Kidney (tissue), 14 donors: Measurements from ENCODE around the gene CYP24A1. TPM values are rescaled to one million over a fixed set of nuclear protein-coding genes. Genes with fewer than 3 reads are reported as not detected.

Experiments
- DNase-seq, 5 donors: peaks; one replicate each; pipeline ENCODE4 v3.0.0-alpha.2; 2013 to 2020
- FAIRE-seq: peaks from 2 replicates; lab custom pipeline; 2012; peaks lifted over from hg19 to GRCh38; lab: Jason Lieb, UNC
- H3K27ac ChIP-seq, 2 donors: one replicate each; pipeline ENCODE4 v1.7.0; 2013; ENCODE audit warnings: low read depth in 2 of 2, low read length in 2 of 2, inconsistent platforms in 1 of 2
- H3K27me3 ChIP-seq: one replicate; pipeline ENCODE4 v1.7.1; 2013; ENCODE audit warnings: low read length, inconsistent platforms; ENCODE audit not compliant: control insufficient read depth, insufficient read depth
- H3K36me3 ChIP-seq, 3 donors: one replicate each; pipeline versions ENCODE4 v1.7.0 to v1.7.1; 2013; ENCODE audit warnings: low read length in 3 of 3, control low read depth in 1 of 3, inconsistent platforms in 1 of 3; ENCODE audit not compliant: insufficient read depth in 3 of 3, control insufficient read depth in 2 of 3
- H3K4me1 ChIP-seq, 3 donors: one replicate each; pipeline versions ENCODE4 v1.7.0 to v1.7.1; 2013; ENCODE audit warnings: low read length in 3 of 3, inconsistent platforms in 1 of 3, low read depth in 1 of 3; ENCODE audit not compliant: control insufficient read depth in 2 of 3, insufficient read depth in 2 of 3
- H3K4me3 ChIP-seq, 3 donors: one replicate each; pipeline versions ENCODE4 v1.7.0 to v1.8.1; 2013; ENCODE audit warnings: low read length in 3 of 3, control low read depth in 1 of 3, inconsistent platforms in 1 of 3
- H3K9ac ChIP-seq, 3 donors: one replicate each; pipeline versions ENCODE4 v1.7.0 to v1.7.1; 2013; ENCODE audit warnings: low read length in 3 of 3, control low read depth in 1 of 3, inconsistent platforms in 1 of 3
- H3K9me3 ChIP-seq, 3 donors: one replicate each; pipeline versions ENCODE4 v1.7.0 to v1.7.1; 2013; ENCODE audit warnings: low read length in 3 of 3, control low read depth in 1 of 3, inconsistent platforms in 1 of 3; ENCODE audit not compliant: control insufficient read depth in 2 of 3, insufficient read depth in 1 of 3
- intact Hi-C: fragments of 100-400 bp; cut with DNase I; formaldehyde crosslinking; loops from one replicate; pipeline ENCODE4 v1.11.1; 2022
- polyA plus RNA-seq: library from polyadenylated mRNA; stranded (reverse); fragments of 350-450 nt; fragmentation: Illumina TruSeq; extraction: RNeasy Lipid Tissue Mini Kit (QIAGEN cat#74804); gene quantifications from one replicate; pipeline ENCODE4 v1.2.3, GENCODE V29; 2014; ENCODE audit warnings: low read depth, low replicate concordance; ENCODE audit not compliant: insufficient read depth
- total RNA-seq: library from RNA; stranded (reverse); fragmentation: NEBNext Ultra II Directional; extraction: Animal tissue kit (Norgen Biotek cat#: 25700); gene quantifications from one replicate; pipeline ENCODE4 v1.2.1, GENCODE V29; 2021
- TF ChIP-seq, protein P1 (sequence below): IDR thresholded peaks from 3 replicates; pipeline ENCODE4 v1.5.1; 2012; ENCODE audit warnings: mild to moderate bottlenecking, moderate library complexity, borderline replicate concordance; ENCODE audit not compliant: insufficient read depth; ENCODE audit errors: extremely low read depth
- donor health status: control.
- donor health status: control.
- donor health status: control.
- donor health status: control.
- donor health status: control.
- donor health status: DM: yes; HTN: yes; CAD: no.
- donor health status: Normal renal cell carcinoma (clear cell type).

Gene CYP24A1
- total and polyA plus RNA-seq, 2 donors from 2014 or later = 15.4 to 39.0 TPM

DNA sequence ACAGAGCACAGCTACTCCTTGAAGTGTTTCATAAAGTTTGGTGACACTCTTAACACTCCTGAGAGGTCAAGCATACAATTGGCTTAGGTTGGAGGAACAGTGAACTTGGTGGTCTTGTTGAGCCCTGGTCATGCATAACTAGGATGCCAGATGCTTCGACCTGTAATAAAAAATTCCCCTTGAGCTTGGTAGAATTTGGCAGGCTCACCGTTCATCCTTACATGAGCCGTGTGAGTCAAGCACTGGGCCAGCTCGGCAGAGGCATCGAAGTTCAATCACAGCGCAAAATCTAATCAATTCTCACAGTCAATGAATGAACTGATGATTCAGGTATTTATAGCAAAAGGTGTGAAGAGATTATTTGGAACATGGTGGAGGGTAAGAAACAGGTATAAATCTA lies 33.7 kb downstream of the CYP24A1 start:
- FAIRE-seq = no peak
- DNase-seq = no peak
- TF ChIP-seq, protein P1, sequence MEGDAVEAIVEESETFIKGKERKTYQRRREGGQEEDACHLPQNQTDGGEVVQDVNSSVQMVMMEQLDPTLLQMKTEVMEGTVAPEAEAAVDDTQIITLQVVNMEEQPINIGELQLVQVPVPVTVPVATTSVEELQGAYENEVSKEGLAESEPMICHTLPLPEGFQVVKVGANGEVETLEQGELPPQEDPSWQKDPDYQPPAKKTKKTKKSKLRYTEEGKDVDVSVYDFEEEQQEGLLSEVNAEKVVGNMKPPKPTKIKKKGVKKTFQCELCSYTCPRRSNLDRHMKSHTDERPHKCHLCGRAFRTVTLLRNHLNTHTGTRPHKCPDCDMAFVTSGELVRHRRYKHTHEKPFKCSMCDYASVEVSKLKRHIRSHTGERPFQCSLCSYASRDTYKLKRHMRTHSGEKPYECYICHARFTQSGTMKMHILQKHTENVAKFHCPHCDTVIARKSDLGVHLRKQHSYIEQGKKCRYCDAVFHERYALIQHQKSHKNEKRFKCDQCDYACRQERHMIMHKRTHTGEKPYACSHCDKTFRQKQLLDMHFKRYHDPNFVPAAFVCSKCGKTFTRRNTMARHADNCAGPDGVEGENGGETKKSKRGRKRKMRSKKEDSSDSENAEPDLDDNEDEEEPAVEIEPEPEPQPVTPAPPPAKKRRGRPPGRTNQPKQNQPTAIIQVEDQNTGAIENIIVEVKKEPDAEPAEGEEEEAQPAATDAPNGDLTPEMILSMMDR = no peak
- Histone ChIP-seq H3K4me1 (no peaks in the 10 kb centered on the region), H3K27me3 (no peaks in the 10 kb centered on the region), H3K27ac (no peak overlapping the region), H3K4me3 (no peak overlapping the region), H3K36me3 (no peaks in the 10 kb centered on the region), H3K9me3 (no peaks in the 10 kb centered on the region), H3K9ac (no peak overlapping the region)
- intact Hi-C loops = no loop called here

DNA sequence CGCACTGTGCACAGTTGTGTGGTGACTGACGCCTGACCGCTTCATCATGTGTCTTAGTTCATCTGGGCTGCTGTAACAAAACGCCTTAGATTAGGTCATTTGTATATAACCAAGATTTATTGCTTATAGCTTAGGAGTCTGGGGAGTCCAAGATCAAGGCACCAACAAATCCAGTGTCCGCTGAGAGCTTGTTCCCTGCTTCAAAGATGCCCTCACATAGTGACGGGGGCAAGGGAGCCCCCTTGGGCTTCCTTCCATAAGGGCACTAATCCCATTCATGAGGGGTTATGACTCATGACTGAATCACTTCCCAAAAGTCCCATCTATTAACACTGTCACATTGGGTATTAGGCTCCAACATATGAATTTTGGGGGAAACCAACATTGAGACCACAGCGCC lies 34.6 kb downstream of the CYP24A1 start:
- FAIRE-seq (no peak), DNase-seq (no peak)
- Histone ChIP-seq H3K27ac (no peak overlapping the region), H3K4me3 (no peak overlapping the region), H3K27me3 (no peaks in the 10 kb centered on the region), H3K9ac (no peak overlapping the region), H3K9me3 (no peaks in the 10 kb centered on the region), H3K36me3 (no peaks in the 10 kb centered on the region), H3K4me1 (no peaks in the 10 kb centered on the region)
- TF ChIP-seq, protein P1 = no peak
- intact Hi-C loops = no loop called here

DNA sequence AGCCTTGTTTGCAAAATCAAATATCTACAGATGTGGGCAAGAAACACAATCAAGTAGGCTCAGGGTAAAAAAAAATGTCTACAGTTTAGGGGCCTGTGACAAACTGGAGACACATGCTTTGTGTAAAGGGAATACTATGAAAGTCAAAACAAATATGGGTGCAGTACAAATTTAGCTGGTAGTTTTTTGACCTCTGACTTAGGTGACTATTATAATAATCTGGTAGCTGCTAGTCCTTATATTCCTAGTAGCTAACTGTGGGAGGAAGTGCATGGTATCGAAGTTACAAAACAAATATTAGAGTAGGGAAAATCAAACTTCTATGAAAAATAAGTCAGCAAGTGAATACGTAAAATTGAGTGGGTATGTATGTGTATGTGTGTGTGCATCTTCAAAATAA lies 35.4 kb downstream of the CYP24A1 start:
- Histone ChIP-seq H3K9ac (no peak overlapping the region), H3K4me3 (no peak overlapping the region), H3K27ac (no peak overlapping the region), H3K27me3 (no peaks in the 10 kb centered on the region), H3K4me1 (no peaks in the 10 kb centered on the region), H3K9me3 (no peaks in the 10 kb centered on the region), H3K36me3 (no peaks in the 10 kb centered on the region)
- intact Hi-C loops = no loop called here
- FAIRE-seq = no peak
- no peak for DNase-seq
- TF ChIP-seq, protein P1 = no peak

DNA sequence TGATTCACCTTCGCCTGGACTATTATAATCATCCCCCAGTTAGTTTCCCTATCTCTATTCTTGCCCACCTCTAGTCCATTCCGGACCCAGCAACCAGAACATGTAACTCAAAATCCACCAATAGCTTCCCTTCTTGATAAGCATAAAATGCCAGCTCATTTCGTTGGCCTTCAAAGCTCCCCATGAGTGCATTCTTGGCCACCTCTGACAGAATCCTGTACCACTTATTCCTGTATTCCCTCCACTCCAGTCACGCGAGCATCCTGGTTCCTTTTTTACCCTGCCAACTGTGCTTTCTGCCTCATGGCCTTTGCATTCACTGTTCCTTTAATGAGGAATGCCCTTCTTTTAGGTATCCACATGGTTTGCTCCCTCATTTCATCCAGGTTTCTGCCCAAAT lies 36.7 kb downstream of the CYP24A1 start:
- intact Hi-C loops = no loop called here

More for the DNA sequence above, 36.7 kb downstream of the CYP24A1 start:
- Histone ChIP-seq H3K36me3 (no peaks in the 10 kb centered on the region), H3K9ac (no peak overlapping the region), H3K27ac (no peak overlapping the region), H3K27me3 (no peaks in the 10 kb centered on the region), H3K9me3 (no peaks in the 10 kb centered on the region), H3K4me1 (peaks cover 0 to 2% (median 0%) of the 10 kb centered on the region in 3 donors), H3K4me3 (no peak overlapping the region)
- no peak for FAIRE-seq
- no peak for DNase-seq
- TF ChIP-seq, protein P1 = no peak
